PC-9 (cell line): Measurements from ENCODE around the gene NRG3. TPM values are rescaled to one million over a fixed set of nuclear protein-coding genes. Genes with fewer than 3 reads are reported as not detected.

Experiments
- BruUV-seq: library from RNA; stranded (reverse); fragments of 400-500 nt; replicated peaks from 2 replicates; lab custom pipeline; 2021; lab: Mats Ljungman, UMichigan
- CTCF ChIA-PET: fragments of 300-600 bp; sonication (Branson Sonifier 250); formaldehyde crosslinking; loops from one replicate; lab custom pipeline; 2022; ENCODE audit warnings: antibody characterized with exemption; lab: Charles Lee
- POLR2A ChIA-PET: fragments of 300-600 bp; sonication (Branson Sonifier 250); formaldehyde crosslinking; loops from one replicate; lab custom pipeline; 2022; ENCODE audit warnings: antibody characterized with exemption; ENCODE audit not compliant: unreplicated experiment; lab: Charles Lee
- DNase-seq, 2 experiments: peaks; one replicate each; pipeline versions ENCODE4 v3.0.0 to v3.0.0-alpha.2; 2015 to 2022; ENCODE audit warnings: mixed read lengths in 1 of 2
- H2AFZ ChIP-seq: fragments of 200-600 bp; sonication (generic); 2 replicates; pipeline ENCODE4 v1.8.1; 2017; ENCODE audit warnings: antibody characterized with exemption
- H3F3A ChIP-seq: fragments of 200-600 bp; sonication (generic); 2 replicates; pipeline ENCODE4 v1.8.1; 2017; ENCODE audit warnings: antibody characterized with exemption, mild to moderate bottlenecking, low read depth; ENCODE audit not compliant: insufficient read depth
- H3K27ac ChIP-seq: fragments of 200-600 bp; sonication (generic); 2 replicates; pipeline ENCODE4 v1.6.1; 2016; ENCODE audit warnings: mixed run types
- H3K27me3 ChIP-seq: fragments of 200-600 bp; sonication (generic); 2 replicates; pipeline ENCODE4 v1.6.1; 2016; ENCODE audit warnings: low read depth, mixed run types; ENCODE audit not compliant: insufficient read depth
- H3K36me3 ChIP-seq: fragments of 200-600 bp; sonication (generic); 2 replicates; pipeline ENCODE4 v1.6.1; 2016; ENCODE audit warnings: low read depth, mixed run types
- H3K4me1 ChIP-seq: fragments of 200-600 bp; sonication (generic); replicated peaks from 2 replicates; pipeline ENCODE4 v1.6.1; 2016; ENCODE audit warnings: mixed run types; ENCODE audit not compliant: insufficient read depth
- H3K4me2 ChIP-seq: fragments of 200-600 bp; sonication (generic); 2 replicates; pipeline ENCODE4 v1.6.1; 2017; ENCODE audit warnings: mixed run types
- H3K4me3 ChIP-seq: fragments of 200-600 bp; sonication (generic); 2 replicates; pipeline ENCODE4 v1.6.1; 2016; ENCODE audit warnings: mixed run types
- H3K79me2 ChIP-seq: fragments of 200-600 bp; sonication (generic); 2 replicates; pipeline ENCODE4 v1.6.1; 2017; ENCODE audit warnings: low read depth, mixed run types
- H3K9me2 ChIP-seq: fragments of 200-600 bp; sonication (generic); 2 replicates; pipeline ENCODE4 v1.8.1; 2017; ENCODE audit warnings: mild to moderate bottlenecking; ENCODE audit not compliant: insufficient read depth
- H3K9me3 ChIP-seq: fragments of 200-600 bp; sonication (generic); 2 replicates; pipeline ENCODE4 v1.8.1; 2016; ENCODE audit warnings: low read depth; ENCODE audit not compliant: insufficient read depth
- H4K20me1 ChIP-seq: fragments of 200-600 bp; sonication (generic); 2 replicates; pipeline ENCODE4 v1.8.1; 2017; ENCODE audit not compliant: insufficient read depth
- CTCF ChIP-seq: fragments of 200-600 bp; sonication (generic); conservative IDR thresholded peaks from 2 replicates; pipeline ENCODE4 v1.6.1; 2017; ENCODE audit warnings: mixed run types, antibody characterized with exemption, mild to moderate bottlenecking, moderate library complexity
- EZH2 ChIP-seq: fragments of 200-600 bp; sonication (generic); IDR thresholded peaks from 2 replicates; pipeline ENCODE4 v1.8.0; 2017; ENCODE audit warnings: antibody characterized with exemption, low read depth
- intact Hi-C: fragments of 100-400 bp; cut with micrococcal nuclease; formaldehyde crosslinking; loops from one replicate; pipeline ENCODE4 v1.10.0; 2022; ENCODE audit not compliant: unreplicated experiment
- total RNA-seq: library from RNA; stranded (reverse); gene quantifications from 2 replicates; pipeline ENCODE4 v1.2.3, GENCODE V29; 2021

The NRG3 gene
- total RNA-seq, 1 experiment from 2014 or later: not detected

- BruUV-seq: no TSS peak
- H3K9me2 ChIP-seq: no peaks in the 10 kb centered on the region
- ChIA-PET CTCF (no interaction called here), POLR2A (no interaction called here)
- H3K27ac ChIP-seq: no peak overlapping the region
- no peak overlapping the region for H3K4me2 ChIP-seq
- no peaks in the 10 kb centered on the region for H3F3A ChIP-seq
- no peak for TF ChIP-seq CTCF
- no peak for TF ChIP-seq EZH2
- H3K9me3 ChIP-seq: no peaks in the 10 kb centered on the region
- no peaks in the 10 kb centered on the region for H3K79me2 ChIP-seq
- no peak overlapping the region for H2AFZ ChIP-seq
- DNase-seq: no peak
- H3K4me1 ChIP-seq: no peaks in the 10 kb centered on the region
- intact Hi-C loops: no loop called here
- no peaks in the 10 kb centered on the region for H4K20me1 ChIP-seq
- H3K4me3 ChIP-seq: no peak overlapping the region
- H3K27me3 ChIP-seq: no peaks in the 10 kb centered on the region; the same call in 1 of the 2 replicates
- H3K36me3 ChIP-seq: no peaks in the 10 kb centered on the region
Measured at GRCh38 chr10:82128527-82128926, 253.5 kb downstream of the NRG3 start.

- Histone ChIP-seq H3K27ac (no peak overlapping the region), H3K4me3 (no peak overlapping the region), H2AFZ (no peak overlapping the region), H3K27me3 (no peaks in the 10 kb centered on the region), H3K4me2 (no peak overlapping the region), H3K79me2 (no peaks in the 10 kb centered on the region), H3K9me2 (no peaks in the 10 kb centered on the region; the same call in 1 of the 2 replicates), H4K20me1 (no peaks in the 10 kb centered on the region), H3K36me3 (no peaks in the 10 kb centered on the region), H3K4me1 (no peaks in the 10 kb centered on the region), H3K9me3 (no peaks in the 10 kb centered on the region), H3F3A (no peaks in the 10 kb centered on the region)
- intact Hi-C loops: no loop called here
- CTCF ChIA-PET: no interaction called here
- no peak for TF ChIP-seq EZH2
- TF ChIP-seq CTCF: no peak
- no peak for DNase-seq
- no TSS peak for BruUV-seq
- POLR2A ChIA-PET: no interaction called here
Measured at GRCh38 chr10:82136103-82136502, 261.1 kb downstream of the NRG3 start.

GRCh38 chr10:82144153-82144552 lies 269.2 kb downstream of the NRG3 start:
- Histone ChIP-seq H3K4me1 (no peaks in the 10 kb centered on the region), H4K20me1 (no peaks in the 10 kb centered on the region; the same call in 1 of the 2 replicates), H3K36me3 (no peaks in the 10 kb centered on the region), H3K79me2 (no peaks in the 10 kb centered on the region), H3K9me2 (no peaks in the 10 kb centered on the region), H3K4me3 (no peak overlapping the region), H3K9me3 (no peaks in the 10 kb centered on the region), H3F3A (no peaks in the 10 kb centered on the region), H3K4me2 (no peak overlapping the region), H3K27me3 (no peaks in the 10 kb centered on the region), H3K27ac (no peak overlapping the region), H2AFZ (no peak overlapping the region)
- intact Hi-C loops: no loop called here
- BruUV-seq: no TSS peak
- DNase-seq: no peak
- ChIA-PET CTCF (no interaction called here), POLR2A (no interaction called here)
- TF ChIP-seq CTCF: no peak
- TF ChIP-seq EZH2: no peak
